ENCODE data around the gene HAPSTR1.

DNA sequence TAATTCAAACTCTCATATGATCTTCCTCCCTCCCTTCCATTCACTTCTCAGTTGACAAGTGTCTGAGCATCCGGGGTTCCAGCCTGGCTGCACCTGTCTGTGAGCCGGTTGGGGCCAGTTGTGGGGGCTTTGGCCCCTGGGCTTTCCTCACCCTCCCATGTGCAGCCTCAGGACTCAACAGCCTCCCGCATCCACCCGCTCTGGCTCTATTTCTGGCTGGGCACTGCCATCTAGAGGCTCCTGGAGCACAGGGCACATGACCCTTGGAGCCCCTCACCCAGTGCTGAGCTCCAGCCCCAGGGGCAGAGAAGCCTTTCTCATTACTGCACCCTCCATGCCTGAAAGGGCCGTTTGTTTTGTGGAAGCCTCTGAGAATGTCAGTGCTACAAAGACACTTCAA, 43.3 kb downstream of the HAPSTR1 start:
- TF ChIP-seq, protein P1, sequence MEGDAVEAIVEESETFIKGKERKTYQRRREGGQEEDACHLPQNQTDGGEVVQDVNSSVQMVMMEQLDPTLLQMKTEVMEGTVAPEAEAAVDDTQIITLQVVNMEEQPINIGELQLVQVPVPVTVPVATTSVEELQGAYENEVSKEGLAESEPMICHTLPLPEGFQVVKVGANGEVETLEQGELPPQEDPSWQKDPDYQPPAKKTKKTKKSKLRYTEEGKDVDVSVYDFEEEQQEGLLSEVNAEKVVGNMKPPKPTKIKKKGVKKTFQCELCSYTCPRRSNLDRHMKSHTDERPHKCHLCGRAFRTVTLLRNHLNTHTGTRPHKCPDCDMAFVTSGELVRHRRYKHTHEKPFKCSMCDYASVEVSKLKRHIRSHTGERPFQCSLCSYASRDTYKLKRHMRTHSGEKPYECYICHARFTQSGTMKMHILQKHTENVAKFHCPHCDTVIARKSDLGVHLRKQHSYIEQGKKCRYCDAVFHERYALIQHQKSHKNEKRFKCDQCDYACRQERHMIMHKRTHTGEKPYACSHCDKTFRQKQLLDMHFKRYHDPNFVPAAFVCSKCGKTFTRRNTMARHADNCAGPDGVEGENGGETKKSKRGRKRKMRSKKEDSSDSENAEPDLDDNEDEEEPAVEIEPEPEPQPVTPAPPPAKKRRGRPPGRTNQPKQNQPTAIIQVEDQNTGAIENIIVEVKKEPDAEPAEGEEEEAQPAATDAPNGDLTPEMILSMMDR (IDR thresholded peaks at IDR 0.05) = no peak
- no peak for TF ChIP-seq POLR2A (IDR thresholded peaks at IDR 0.05)
